Measurements from ENCODE around the gene SERTAD1.

- TF ChIP-seq CTCF (IDR thresholded peaks at IDR 0.05) (peak in 5 of 7 experiments; percentile 85 to 96 (median 91)), EP300 (IDR thresholded peaks at IDR 0.05) (no peak)
Measured at GRCh38 chr19:40464059-40465024, 38.5 kb upstream of the SERTAD1 start.
